ENCODE measurements around the gene TNFRSF1A. TPM values are rescaled to one million over a fixed set of nuclear protein-coding genes. Genes with fewer than 3 reads are reported as not detected.
A peak's percentile ranks its signal among the peaks of the same experiment; 100 is the strongest.

Gene TNFRSF1A
- total and polyA plus RNA-seq, 2 of the 13 experiments (the other 11 are each of a cell fraction or from before 2014, with no cell fraction given), result 41.5 to 61.2 TPM

- TF ChIP-seq ZNF724P (CRISPR knock-in tag; IDR thresholded peaks at IDR 0.05; ENCODE audit: borderline replicate concordance), result no peak
- no peak for TF ChIP-seq ZNF839 (CRISPR knock-in tag; IDR thresholded peaks at IDR 0.05; ENCODE audit: borderline replicate concordance)
- TF ChIP-seq SMAD9 (CRISPR knock-in tag; IDR thresholded peaks at IDR 0.05), result no peak
- TF ChIP-seq, protein P1, sequence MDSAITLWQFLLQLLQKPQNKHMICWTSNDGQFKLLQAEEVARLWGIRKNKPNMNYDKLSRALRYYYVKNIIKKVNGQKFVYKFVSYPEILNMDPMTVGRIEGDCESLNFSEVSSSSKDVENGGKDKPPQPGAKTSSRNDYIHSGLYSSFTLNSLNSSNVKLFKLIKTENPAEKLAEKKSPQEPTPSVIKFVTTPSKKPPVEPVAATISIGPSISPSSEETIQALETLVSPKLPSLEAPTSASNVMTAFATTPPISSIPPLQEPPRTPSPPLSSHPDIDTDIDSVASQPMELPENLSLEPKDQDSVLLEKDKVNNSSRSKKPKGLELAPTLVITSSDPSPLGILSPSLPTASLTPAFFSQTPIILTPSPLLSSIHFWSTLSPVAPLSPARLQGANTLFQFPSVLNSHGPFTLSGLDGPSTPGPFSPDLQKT (CRISPR knock-in tag; IDR thresholded peaks at IDR 0.05; ENCODE audit: borderline replicate concordance), result no peak
- no peak for TF ChIP-seq ZNF446 (CRISPR knock-in tag; IDR thresholded peaks at IDR 0.05)
- TF ChIP-seq, protein P2, sequence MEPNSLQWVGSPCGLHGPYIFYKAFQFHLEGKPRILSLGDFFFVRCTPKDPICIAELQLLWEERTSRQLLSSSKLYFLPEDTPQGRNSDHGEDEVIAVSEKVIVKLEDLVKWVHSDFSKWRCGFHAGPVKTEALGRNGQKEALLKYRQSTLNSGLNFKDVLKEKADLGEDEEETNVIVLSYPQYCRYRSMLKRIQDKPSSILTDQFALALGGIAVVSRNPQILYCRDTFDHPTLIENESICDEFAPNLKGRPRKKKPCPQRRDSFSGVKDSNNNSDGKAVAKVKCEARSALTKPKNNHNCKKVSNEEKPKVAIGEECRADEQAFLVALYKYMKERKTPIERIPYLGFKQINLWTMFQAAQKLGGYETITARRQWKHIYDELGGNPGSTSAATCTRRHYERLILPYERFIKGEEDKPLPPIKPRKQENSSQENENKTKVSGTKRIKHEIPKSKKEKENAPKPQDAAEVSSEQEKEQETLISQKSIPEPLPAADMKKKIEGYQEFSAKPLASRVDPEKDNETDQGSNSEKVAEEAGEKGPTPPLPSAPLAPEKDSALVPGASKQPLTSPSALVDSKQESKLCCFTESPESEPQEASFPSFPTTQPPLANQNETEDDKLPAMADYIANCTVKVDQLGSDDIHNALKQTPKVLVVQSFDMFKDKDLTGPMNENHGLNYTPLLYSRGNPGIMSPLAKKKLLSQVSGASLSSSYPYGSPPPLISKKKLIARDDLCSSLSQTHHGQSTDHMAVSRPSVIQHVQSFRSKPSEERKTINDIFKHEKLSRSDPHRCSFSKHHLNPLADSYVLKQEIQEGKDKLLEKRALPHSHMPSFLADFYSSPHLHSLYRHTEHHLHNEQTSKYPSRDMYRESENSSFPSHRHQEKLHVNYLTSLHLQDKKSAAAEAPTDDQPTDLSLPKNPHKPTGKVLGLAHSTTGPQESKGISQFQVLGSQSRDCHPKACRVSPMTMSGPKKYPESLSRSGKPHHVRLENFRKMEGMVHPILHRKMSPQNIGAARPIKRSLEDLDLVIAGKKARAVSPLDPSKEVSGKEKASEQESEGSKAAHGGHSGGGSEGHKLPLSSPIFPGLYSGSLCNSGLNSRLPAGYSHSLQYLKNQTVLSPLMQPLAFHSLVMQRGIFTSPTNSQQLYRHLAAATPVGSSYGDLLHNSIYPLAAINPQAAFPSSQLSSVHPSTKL (CRISPR knock-in tag; IDR thresholded peaks at IDR 0.05), result peak; percentile 83
- TF ChIP-seq GATAD1 (CRISPR knock-in tag; IDR thresholded peaks at IDR 0.05), result no peak; the same call in 1 of the 2 replicates
- TF ChIP-seq ZNF3 (CRISPR knock-in tag; IDR thresholded peaks at IDR 0.05), result no peak
- peak; percentile 91 for TF ChIP-seq SALL1 (CRISPR knock-in tag; IDR thresholded peaks at IDR 0.05)
- no peak for TF ChIP-seq THYN1 (CRISPR knock-in tag; IDR thresholded peaks at IDR 0.05; ENCODE audit: borderline replicate concordance, low read depth)
- no peak for TF ChIP-seq KDM1A (CRISPR knock-in tag; IDR thresholded peaks at IDR 0.05)
- peak; percentile 68; the same call in 1 of the 2 replicates for TF ChIP-seq SOX5 (CRISPR knock-in tag; IDR thresholded peaks at IDR 0.05; ENCODE audit: borderline replicate concordance)
- no peak for TF ChIP-seq ZNF788 (CRISPR knock-in tag; IDR thresholded peaks at IDR 0.05; ENCODE audit: borderline replicate concordance)
- no peak for TF ChIP-seq EHMT2 (IDR thresholded peaks at IDR 0.05; ENCODE audit: borderline replicate concordance, low read depth, low read length)
- no peak for TF ChIP-seq PRMT3 (CRISPR knock-in tag; IDR thresholded peaks at IDR 0.05; ENCODE audit: borderline replicate concordance, low read depth)
- TF ChIP-seq ZFP62 (CRISPR knock-in tag; IDR thresholded peaks at IDR 0.05), result no peak
- TF ChIP-seq CBX1 (IDR thresholded peaks at IDR 0.05; ENCODE audit: low read depth), result no peak
- TF ChIP-seq ZNF709 (CRISPR knock-in tag; IDR thresholded peaks at IDR 0.05), result no peak
- no peak for TF ChIP-seq ZNF44 (CRISPR knock-in tag; IDR thresholded peaks at IDR 0.05)
- 0 out of 2 replicates have a peak, but pooled peaks have one; percentile 47 for TF ChIP-seq ETV6 (CRISPR knock-in tag; conservative IDR thresholded peaks at IDR 0.05)
- TF ChIP-seq THAP9 (CRISPR knock-in tag; IDR thresholded peaks at IDR 0.05; ENCODE audit: borderline replicate concordance), result no peak
- no peak for TF ChIP-seq TMF1 (CRISPR knock-in tag; IDR thresholded peaks at IDR 0.05; ENCODE audit: low read depth)
- no peak for TF ChIP-seq PHF20 (CRISPR knock-in tag; IDR thresholded peaks at IDR 0.05)
- 0 out of 2 replicates have a peak, but pooled peaks have one; percentile 30 for TF ChIP-seq TAF1 (CRISPR knock-in tag; IDR thresholded peaks at IDR 0.05)
- TF ChIP-seq ZNF225 (CRISPR knock-in tag; IDR thresholded peaks at IDR 0.05), result no peak
- TF ChIP-seq ZNF292 (CRISPR knock-in tag; IDR thresholded peaks at IDR 0.05; ENCODE audit: borderline replicate concordance, low read depth), result no peak
Measured at GRCh38 chr12:6280053-6280469, 61.8 kb downstream of the TNFRSF1A start (continued).
